Mucosa of rectum (tissue), 2 donors: Measurements from ENCODE around the gene TESPA1.

Source experiments
- H3K27ac ChIP-seq, 2 donors: one replicate each; pipeline ENCODE4 v1.7.0; 2013; ENCODE audit warnings: inconsistent platforms in 2 of 2, low read depth in 2 of 2, low read length in 2 of 2
- H3K27me3 ChIP-seq, 2 donors: one replicate each; pipeline ENCODE4 v1.7.0; 2013; ENCODE audit warnings: low read length in 2 of 2; ENCODE audit not compliant: control insufficient read depth in 2 of 2, insufficient read depth in 2 of 2
- H3K36me3 ChIP-seq, 2 donors: one replicate each; pipeline ENCODE4 v1.7.0; 2013; ENCODE audit warnings: low read length in 2 of 2; ENCODE audit not compliant: control insufficient read depth in 2 of 2, insufficient read depth in 2 of 2
- H3K4me1 ChIP-seq, 2 donors: one replicate each; pipeline ENCODE4 v1.7.0; 2013; ENCODE audit warnings: low read length in 2 of 2, mild to moderate bottlenecking in 1 of 2; ENCODE audit not compliant: control insufficient read depth in 2 of 2, insufficient read depth in 2 of 2
- H3K4me3 ChIP-seq, 2 donors: one replicate each; pipeline ENCODE4 v1.7.0; 2013; ENCODE audit warnings: low read length in 2 of 2
- H3K9ac ChIP-seq, 2 donors: one replicate each; pipeline ENCODE4 v1.7.0; 2013; ENCODE audit warnings: low read length in 2 of 2, low read depth in 1 of 2, mild to moderate bottlenecking in 1 of 2
- H3K9me3 ChIP-seq, 2 donors: one replicate each; pipeline ENCODE4 v1.7.0; 2013; ENCODE audit warnings: low read length in 2 of 2; ENCODE audit not compliant: control insufficient read depth in 2 of 2
- donor health status: healthy.
- donor health status: Normal muscosa, but diverticular disease.

TESPA1 gene

DNA sequence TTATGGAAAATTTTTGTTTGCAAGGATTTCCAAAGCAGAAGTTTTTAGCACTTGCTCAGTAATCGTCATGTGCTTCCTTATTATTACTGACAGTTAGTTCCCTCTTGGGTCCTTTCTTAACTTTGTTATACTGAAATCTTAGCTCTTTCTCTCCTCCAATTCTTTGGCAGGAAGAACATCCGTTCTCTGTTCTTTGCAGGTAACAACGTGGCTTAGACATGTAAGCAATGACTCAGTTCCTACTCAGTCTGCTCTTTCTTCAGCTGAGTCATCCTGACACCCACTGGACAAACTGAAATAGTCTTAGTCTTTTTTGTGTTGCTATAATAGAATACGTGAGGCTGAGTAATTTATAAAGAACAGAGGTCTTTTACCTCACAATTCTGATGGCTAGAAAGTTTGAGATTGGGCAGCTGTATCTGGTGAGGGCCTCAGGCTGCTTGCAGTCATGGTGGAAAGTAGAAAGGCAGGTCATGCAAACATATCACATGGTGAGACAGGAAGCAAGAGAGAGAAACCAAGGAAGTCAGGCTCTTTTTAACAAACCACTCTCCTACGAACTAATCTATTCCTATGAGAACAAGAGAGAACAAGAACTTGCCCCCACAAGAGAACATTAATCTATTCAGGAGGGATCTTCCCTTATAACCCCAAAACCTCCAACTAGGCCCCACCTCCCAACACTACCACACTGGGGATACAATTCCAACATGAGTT is 49.2 kb downstream of the TESPA1 start:
- no peak overlapping the region for H3K4me3 ChIP-seq
- no peaks in the 10 kb centered on the region for H3K27me3 ChIP-seq
- peaks cover 0 to 2% of the 10 kb centered on the region in 2 donors for H3K4me1 ChIP-seq
- H3K9ac ChIP-seq, result no peak overlapping the region
- no peaks in the 10 kb centered on the region for H3K36me3 ChIP-seq
- H3K27ac ChIP-seq, result peak overlapping the region in 1 of 2 donors; percentile 1
- H3K9me3 ChIP-seq, result peaks cover 0 to 2% of the 10 kb centered on the region in 2 donors

DNA sequence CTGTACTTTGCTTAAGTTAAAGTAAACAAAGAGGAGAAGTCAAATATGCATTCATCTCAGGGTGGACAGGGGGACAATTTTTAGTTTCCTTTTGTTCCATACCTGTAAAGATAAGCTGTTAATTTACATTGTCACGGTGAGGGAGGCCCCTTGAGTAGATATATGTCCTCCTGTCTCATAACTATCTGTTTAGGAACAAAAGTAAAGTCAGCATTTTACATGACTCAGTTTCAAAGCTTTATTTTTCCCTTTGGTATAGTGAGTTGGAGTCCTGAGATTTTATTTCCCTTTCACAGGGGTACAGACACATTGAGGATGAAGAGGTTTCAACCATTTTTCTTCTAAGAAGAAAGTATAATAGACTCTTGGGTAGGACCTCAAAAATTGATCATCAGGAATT is 50.1 kb downstream of the TESPA1 start:
- Histone ChIP-seq H3K36me3 (no peaks in the 10 kb centered on the region), H3K9me3 (peaks cover 0 to 3% of the 10 kb centered on the region in 2 donors), H3K4me3 (no peak overlapping the region), H3K27me3 (no peaks in the 10 kb centered on the region), H3K4me1 (peaks cover 0 to 2% of the 10 kb centered on the region in 2 donors), H3K9ac (no peak overlapping the region), H3K27ac (no peak overlapping the region)

DNA sequence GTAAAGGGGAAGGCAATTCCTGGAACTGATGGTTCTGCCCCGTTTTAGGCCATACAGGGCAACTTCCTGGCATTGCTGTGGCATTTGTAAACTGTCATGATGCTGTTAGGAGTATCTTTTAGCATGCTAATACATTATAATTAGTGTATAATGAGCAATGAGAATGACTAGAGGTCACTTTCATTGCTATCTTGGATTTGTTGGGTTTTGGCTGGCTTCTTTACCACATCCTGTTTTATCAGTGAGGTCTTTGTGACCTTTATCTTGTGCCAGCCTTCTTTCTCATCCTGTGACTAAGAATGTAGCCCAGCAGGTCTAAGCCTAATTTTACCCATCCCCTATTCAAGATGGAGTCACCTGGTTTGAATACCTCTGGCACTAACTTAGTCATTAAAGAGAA is 51.2 kb downstream of the TESPA1 start:
- Histone ChIP-seq H3K27me3 (no peaks in the 10 kb centered on the region), H3K4me3 (no peak overlapping the region), H3K27ac (no peak overlapping the region), H3K9ac (no peak overlapping the region), H3K36me3 (no peaks in the 10 kb centered on the region), H3K9me3 (peaks cover 0 to 3% of the 10 kb centered on the region in 2 donors), H3K4me1 (peaks cover 0 to 2% of the 10 kb centered on the region in 2 donors)

DNA sequence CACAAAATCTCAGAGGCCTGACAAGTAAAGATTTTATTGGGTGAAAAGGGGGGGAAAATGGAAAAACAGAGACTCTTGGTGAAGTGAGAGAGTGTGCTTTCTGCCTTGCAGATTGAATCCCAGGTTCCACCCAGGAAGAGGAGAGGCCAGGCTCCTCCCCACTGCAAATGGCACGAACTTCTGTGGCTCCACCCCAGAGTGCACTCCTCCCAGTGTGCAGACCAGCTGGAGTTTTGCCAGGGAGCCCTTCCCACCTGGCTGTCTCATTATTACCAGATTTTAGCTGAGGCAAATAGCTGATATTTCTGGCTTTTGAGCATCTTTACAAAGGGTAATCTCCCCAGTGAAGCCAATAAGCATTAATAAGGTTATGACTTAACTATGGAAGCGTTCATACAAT is 51.9 kb downstream of the TESPA1 start:
- Histone ChIP-seq H3K9ac (no peak overlapping the region), H3K27me3 (no peaks in the 10 kb centered on the region), H3K9me3 (peaks cover 0 to 3% of the 10 kb centered on the region in 2 donors), H3K4me1 (peaks cover 0 to 2% of the 10 kb centered on the region in 2 donors), H3K27ac (no peak overlapping the region), H3K36me3 (no peaks in the 10 kb centered on the region), H3K4me3 (no peak overlapping the region)

DNA sequence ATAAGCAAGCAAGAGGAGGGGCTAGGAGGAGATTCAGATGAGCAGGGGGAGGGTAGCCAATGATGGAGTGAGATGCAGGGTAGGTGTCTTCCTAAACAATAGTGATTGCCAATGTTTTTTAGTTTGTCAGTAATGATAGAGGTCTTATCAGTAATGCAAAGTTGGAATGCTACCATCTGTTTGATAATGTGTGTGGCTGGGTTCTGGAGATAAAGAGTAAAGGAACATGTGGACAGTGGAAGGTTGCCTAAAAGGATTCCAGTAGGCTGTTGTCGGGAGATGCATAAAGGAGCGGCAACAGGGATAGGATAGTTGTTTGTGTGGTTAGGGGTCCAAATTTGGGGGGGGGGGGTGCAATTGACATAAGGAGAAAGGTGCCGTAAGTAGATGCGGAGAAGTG is 52.5 kb downstream of the TESPA1 start:
- Histone ChIP-seq H3K9me3 (peaks cover 0 to 3% of the 10 kb centered on the region in 2 donors), H3K4me1 (peaks cover 0 to 2% of the 10 kb centered on the region in 2 donors), H3K4me3 (no peak overlapping the region), H3K27ac (no peak overlapping the region), H3K27me3 (no peaks in the 10 kb centered on the region), H3K36me3 (no peaks in the 10 kb centered on the region), H3K9ac (no peak overlapping the region)

DNA sequence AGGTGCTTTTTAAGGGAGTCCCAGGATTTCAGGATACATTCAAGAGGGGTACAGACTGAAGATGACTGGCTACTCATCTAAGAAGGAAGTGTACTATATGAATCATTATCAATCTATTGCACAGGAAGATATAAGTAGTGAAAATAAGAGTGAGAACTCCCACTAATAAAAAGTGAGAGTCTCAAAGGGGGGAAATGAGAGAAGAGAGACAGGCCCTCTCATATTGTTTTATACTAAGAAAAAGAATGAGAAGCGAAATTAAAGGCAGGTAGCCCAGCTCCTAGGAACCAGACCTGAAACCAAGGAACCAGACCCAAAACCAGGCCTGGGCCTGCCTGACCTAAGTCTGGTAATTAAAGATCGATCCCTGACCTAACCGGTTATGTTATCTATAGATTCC is 54.6 kb downstream of the TESPA1 start:
- H3K4me3 ChIP-seq, result no peak overlapping the region
- H3K27me3 ChIP-seq, result no peaks in the 10 kb centered on the region
- H3K9me3 ChIP-seq, result peaks cover 0 to 3% of the 10 kb centered on the region in 2 donors
- H3K36me3 ChIP-seq, result no peaks in the 10 kb centered on the region
- H3K4me1 ChIP-seq, result peaks cover 0 to 2% of the 10 kb centered on the region in 2 donors
- H3K9ac ChIP-seq, result no peak overlapping the region
- no peak overlapping the region for H3K27ac ChIP-seq

DNA sequence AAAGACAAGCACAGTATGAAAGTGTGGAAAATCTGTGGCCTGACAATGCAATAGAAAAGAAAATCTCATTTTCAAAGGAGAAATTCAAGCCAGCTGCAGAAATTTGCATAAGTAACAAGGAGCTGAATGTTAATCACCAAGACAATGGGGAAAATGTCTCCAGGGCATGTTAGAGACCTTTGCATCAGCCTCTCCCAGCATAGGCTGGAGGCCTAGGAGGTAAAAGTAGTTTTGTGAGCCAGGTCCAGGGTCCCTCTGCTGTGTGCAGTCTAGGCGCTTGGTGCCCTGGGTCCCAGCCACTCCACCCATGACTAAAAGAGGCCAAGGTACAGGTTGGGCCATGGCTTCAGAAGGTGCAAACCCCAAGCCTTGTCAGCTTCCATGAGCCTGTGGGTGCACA is 58.3 kb downstream of the TESPA1 start:
- H3K27me3 ChIP-seq, result no peaks in the 10 kb centered on the region
- H3K4me3 ChIP-seq, result no peak overlapping the region
- no peak overlapping the region for H3K9ac ChIP-seq
- H3K4me1 ChIP-seq, result no peaks in the 10 kb centered on the region
- H3K36me3 ChIP-seq, result no peaks in the 10 kb centered on the region
- no peak overlapping the region for H3K27ac ChIP-seq
- H3K9me3 ChIP-seq, result peaks cover 0 to 3% of the 10 kb centered on the region in 2 donors

DNA sequence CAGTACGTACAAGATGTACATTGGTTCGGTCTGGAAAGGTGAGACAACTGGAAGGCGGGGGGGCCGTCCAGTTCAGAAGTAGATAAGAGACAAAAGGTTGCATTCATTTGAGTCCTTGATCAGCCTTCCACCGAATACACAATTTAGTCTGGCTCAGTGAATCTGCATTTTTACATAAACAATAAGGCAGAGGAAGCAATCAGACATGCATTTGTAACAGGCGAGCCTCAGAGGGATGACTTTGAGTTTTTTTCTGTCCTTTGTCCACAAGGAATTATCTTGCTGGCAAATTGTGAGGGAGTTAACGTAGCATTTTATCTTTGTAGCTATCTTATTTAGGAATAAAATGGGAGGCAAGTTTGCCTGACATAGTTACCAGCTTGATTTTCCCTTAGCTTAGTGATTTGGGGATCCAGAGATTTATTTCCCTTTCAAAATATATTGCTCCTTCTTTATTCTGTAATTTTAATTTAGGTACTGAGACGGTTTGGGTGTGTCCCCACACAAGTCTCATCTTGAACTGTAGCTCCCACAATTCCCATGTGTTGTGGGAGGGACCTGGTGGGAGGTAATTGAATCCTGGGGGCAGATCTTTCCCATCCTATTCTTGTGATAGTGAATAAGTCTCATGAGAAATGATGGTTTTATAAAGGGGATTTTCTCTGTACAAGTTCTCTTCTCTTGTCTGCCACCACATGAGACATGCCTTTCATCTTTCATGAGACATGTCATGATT is 59.4 kb downstream of the TESPA1 start:
- Histone ChIP-seq H3K4me3 (no peak overlapping the region), H3K9me3 (no peaks in the 10 kb centered on the region), H3K9ac (no peak overlapping the region), H3K4me1 (no peaks in the 10 kb centered on the region), H3K27me3 (no peaks in the 10 kb centered on the region), H3K27ac (no peak overlapping the region), H3K36me3 (no peaks in the 10 kb centered on the region)

DNA sequence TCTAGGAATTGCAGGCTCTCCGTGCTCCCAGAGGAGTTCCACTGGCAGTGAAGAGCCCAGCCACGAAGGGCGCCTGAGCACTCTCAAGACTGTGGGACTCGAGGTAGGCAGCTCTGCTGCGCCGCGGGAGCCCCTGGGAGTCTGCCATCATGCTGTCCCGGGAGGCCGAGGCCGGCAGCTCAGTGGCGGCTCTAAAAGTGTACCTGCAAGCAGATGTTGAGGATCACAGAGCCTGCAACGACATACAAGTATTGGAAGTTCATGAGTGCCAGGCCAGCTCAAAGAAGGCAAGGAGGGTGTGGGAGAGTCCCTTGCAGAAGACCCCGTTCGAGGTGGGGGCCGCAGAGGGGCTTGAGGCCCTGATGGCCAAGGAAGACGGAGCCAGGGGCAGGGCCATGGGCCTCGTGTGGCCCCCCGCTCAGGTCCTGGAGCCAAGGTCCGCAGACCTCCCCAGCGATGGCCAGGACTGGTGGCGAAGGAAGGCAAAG is 67.5 kb downstream of the TESPA1 start:
- Histone ChIP-seq H3K9ac (no peak overlapping the region), H3K27ac (no peak overlapping the region), H3K4me1 (no peaks in the 10 kb centered on the region), H3K9me3 (no peaks in the 10 kb centered on the region), H3K4me3 (no peak overlapping the region), H3K27me3 (no peaks in the 10 kb centered on the region), H3K36me3 (no peaks in the 10 kb centered on the region)
